ENCODE measurements around the gene LSM5. TPM values are rescaled to one million over a fixed set of nuclear protein-coding genes. Genes with fewer than 3 reads are reported as not detected.

The LSM5 gene
- total and polyA plus RNA-seq, 9 of the 15 experiments (the other 6 are each of a cell fraction or from before 2014, with no cell fraction given) = 36.3 to 620 (median 186) TPM

- peak; percentile 83 to 93 for TF ChIP-seq RAD21 (CRISPR knock-in tag; conservative IDR thresholded peaks at IDR 0.05 in 1 of 2, IDR thresholded peaks at IDR 0.05 in 1 of 2)
- no peak for TF ChIP-seq XRCC3 (IDR thresholded peaks at IDR 0.05)
- TF ChIP-seq, protein P1, sequence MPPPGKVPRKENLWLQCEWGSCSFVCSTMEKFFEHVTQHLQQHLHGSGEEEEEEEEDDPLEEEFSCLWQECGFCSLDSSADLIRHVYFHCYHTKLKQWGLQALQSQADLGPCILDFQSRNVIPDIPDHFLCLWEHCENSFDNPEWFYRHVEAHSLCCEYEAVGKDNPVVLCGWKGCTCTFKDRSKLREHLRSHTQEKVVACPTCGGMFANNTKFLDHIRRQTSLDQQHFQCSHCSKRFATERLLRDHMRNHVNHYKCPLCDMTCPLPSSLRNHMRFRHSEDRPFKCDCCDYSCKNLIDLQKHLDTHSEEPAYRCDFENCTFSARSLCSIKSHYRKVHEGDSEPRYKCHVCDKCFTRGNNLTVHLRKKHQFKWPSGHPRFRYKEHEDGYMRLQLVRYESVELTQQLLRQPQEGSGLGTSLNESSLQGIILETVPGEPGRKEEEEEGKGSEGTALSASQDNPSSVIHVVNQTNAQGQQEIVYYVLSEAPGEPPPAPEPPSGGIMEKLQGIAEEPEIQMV (tag; conservative IDR thresholded peaks at IDR 0.05; ENCODE audit: low read depth) = no peak
- TF ChIP-seq ARID3A (IDR thresholded peaks at IDR 0.05; ENCODE audit: borderline replicate concordance, low read depth, low read length) = 0 out of 2 replicates have a peak, but pooled peaks have one; percentile 68
- TF ChIP-seq ZBTB33 (CRISPR knock-in tag; IDR thresholded peaks at IDR 0.05) = no peak
- no peak for TF ChIP-seq ZNF3 (CRISPR knock-in tag; IDR thresholded peaks at IDR 0.05)
- TF ChIP-seq, protein P2, sequence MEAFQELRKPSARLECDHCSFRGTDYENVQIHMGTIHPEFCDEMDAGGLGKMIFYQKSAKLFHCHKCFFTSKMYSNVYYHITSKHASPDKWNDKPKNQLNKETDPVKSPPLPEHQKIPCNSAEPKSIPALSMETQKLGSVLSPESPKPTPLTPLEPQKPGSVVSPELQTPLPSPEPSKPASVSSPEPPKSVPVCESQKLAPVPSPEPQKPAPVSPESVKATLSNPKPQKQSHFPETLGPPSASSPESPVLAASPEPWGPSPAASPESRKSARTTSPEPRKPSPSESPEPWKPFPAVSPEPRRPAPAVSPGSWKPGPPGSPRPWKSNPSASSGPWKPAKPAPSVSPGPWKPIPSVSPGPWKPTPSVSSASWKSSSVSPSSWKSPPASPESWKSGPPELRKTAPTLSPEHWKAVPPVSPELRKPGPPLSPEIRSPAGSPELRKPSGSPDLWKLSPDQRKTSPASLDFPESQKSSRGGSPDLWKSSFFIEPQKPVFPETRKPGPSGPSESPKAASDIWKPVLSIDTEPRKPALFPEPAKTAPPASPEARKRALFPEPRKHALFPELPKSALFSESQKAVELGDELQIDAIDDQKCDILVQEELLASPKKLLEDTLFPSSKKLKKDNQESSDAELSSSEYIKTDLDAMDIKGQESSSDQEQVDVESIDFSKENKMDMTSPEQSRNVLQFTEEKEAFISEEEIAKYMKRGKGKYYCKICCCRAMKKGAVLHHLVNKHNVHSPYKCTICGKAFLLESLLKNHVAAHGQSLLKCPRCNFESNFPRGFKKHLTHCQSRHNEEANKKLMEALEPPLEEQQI (IDR thresholded peaks at IDR 0.05) = no peak
- TF ChIP-seq CBX3 (IDR thresholded peaks at IDR 0.05; ENCODE audit: borderline replicate concordance in 1 of 2, low read length in 2 of 2) = no peak
- TF ChIP-seq HBP1 (CRISPR knock-in tag; IDR thresholded peaks at IDR 0.05) = no peak
- 0 out of 2 replicates have a peak, but pooled peaks have one; percentile 30 for TF ChIP-seq CREM (IDR thresholded peaks at IDR 0.05; ENCODE audit: low read depth)
- TF ChIP-seq ZNF696 (CRISPR knock-in tag; conservative IDR thresholded peaks at IDR 0.05) = no peak
- TF ChIP-seq TCF7L2 (IDR thresholded peaks at IDR 0.05; ENCODE audit: low read depth, low read length) = no peak
- no peak for TF ChIP-seq EP400 (IDR thresholded peaks at IDR 0.05)
- TF ChIP-seq ESRRB (CRISPR knock-in tag; IDR thresholded peaks at IDR 0.05; ENCODE audit: borderline replicate concordance) = no peak
- TF ChIP-seq, protein P3, sequence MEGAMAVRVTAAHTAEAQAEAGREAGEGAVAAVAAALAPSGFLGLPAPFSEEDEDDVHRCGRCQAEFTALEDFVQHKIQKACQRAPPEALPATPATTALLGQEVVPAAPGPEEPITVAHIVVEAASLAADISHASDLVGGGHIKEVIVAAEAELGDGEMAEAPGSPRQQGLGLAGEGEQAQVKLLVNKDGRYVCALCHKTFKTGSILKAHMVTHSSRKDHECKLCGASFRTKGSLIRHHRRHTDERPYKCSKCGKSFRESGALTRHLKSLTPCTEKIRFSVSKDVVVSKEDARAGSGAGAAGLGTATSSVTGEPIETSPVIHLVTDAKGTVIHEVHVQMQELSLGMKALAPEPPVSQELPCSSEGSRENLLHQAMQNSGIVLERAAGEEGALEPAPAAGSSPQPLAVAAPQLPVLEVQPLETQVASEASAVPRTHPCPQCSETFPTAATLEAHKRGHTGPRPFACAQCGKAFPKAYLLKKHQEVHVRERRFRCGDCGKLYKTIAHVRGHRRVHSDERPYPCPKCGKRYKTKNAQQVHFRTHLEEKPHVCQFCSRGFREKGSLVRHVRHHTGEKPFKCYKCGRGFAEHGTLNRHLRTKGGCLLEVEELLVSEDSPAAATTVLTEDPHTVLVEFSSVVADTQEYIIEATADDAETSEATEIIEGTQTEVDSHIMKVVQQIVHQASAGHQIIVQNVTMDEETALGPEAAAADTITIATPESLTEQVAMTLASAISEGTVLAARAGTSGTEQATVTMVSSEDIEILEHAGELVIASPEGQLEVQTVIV (CRISPR knock-in tag; IDR thresholded peaks at IDR 0.05; ENCODE audit: borderline replicate concordance) = no peak
Measured at GRCh38 chr7:32479574-32480200, 10.5 kb downstream of the LSM5 start (continued).

All from K562 (cell line).